ENCODE results near the gene GLCCI1.

GRCh38 chr7:7972922-7973594 is 4.5 kb downstream of the GLCCI1 start:
- TF ChIP-seq POLR2A (IDR thresholded peaks at IDR 0.05; ENCODE audit: low read depth, low read length): no peak
- no peak for TF ChIP-seq POLR2AphosphoS5 (IDR thresholded peaks at IDR 0.05; ENCODE audit: insufficient read depth, low read depth, low read length)
- TF ChIP-seq, protein P1, sequence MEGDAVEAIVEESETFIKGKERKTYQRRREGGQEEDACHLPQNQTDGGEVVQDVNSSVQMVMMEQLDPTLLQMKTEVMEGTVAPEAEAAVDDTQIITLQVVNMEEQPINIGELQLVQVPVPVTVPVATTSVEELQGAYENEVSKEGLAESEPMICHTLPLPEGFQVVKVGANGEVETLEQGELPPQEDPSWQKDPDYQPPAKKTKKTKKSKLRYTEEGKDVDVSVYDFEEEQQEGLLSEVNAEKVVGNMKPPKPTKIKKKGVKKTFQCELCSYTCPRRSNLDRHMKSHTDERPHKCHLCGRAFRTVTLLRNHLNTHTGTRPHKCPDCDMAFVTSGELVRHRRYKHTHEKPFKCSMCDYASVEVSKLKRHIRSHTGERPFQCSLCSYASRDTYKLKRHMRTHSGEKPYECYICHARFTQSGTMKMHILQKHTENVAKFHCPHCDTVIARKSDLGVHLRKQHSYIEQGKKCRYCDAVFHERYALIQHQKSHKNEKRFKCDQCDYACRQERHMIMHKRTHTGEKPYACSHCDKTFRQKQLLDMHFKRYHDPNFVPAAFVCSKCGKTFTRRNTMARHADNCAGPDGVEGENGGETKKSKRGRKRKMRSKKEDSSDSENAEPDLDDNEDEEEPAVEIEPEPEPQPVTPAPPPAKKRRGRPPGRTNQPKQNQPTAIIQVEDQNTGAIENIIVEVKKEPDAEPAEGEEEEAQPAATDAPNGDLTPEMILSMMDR (IDR thresholded peaks at IDR 0.05; ENCODE audit: extremely low read depth in 1 of 2, insufficient read depth in 1 of 2, low read depth in 1 of 2, low read length in 2 of 2): no peak
- TF ChIP-seq JUN (IDR thresholded peaks at IDR 0.05; ENCODE audit: borderline replicate concordance, insufficient read depth, insufficient read length, low read depth): no peak
- TF ChIP-seq MAX (IDR thresholded peaks at IDR 0.05; ENCODE audit: insufficient read depth, insufficient read length): no peak
- no peak for TF ChIP-seq GATA2 (IDR thresholded peaks at IDR 0.05; ENCODE audit: insufficient read depth, insufficient read length, low read depth, low read length)
